CD4-positive, alpha-beta T cell (primary cell): ENCODE results near the gene MPP3. TPM values are rescaled to one million over a fixed set of nuclear protein-coding genes. Genes with fewer than 3 reads are reported as not detected.

Experiments used
- ATAC-seq: fragments of 200-7000 bp; cut with Tn5 transposase; one replicate; pipeline ENCODE4 v1.10.0; 2022; ENCODE audit warnings: mild to moderate bottlenecking; ENCODE audit not compliant: poor library complexity
- CTCF ChIA-PET: fragments of 350-600 bp; sonication (Branson Sonifier 250); formaldehyde crosslinking; loops from one replicate; lab custom pipeline; 2021; ENCODE audit warnings: antibody characterized with exemption, inconsistent platforms; lab: Charles Lee
- POLR2A ChIA-PET: fragments of 350-600 bp; sonication (Branson Sonifier 250); formaldehyde crosslinking; loops from one replicate; lab custom pipeline; 2021; ENCODE audit warnings: antibody characterized with exemption, inconsistent platforms; lab: Charles Lee
- DNase-seq, 14 experiments: peaks; one replicate each; pipeline ENCODE4 v3.0.0-alpha.2; 2013 to 2020; ENCODE audit warnings: mixed read lengths in 2 of 14
- H3K27ac ChIP-seq, 2 donors: one replicate each; pipeline versions ENCODE4 v1.5.1 to v1.7.0; 2013; ENCODE audit warnings: low read length in 2 of 2, low read depth in 1 of 2, mild to moderate bottlenecking in 1 of 2
- H3K27me3 ChIP-seq, 2 experiments: 1 replicate in 1 of 2; 2 replicates in 1 of 2; pipeline versions ENCODE4 v1.6.1 to v1.7.0; 2013; ENCODE audit warnings: low read length in 2 of 2, control low read depth in 1 of 2, mild to moderate bottlenecking in 1 of 2, moderate library complexity in 1 of 2; ENCODE audit not compliant: insufficient read depth in 2 of 2, control insufficient read depth in 1 of 2
- H3K36me3 ChIP-seq: one replicate; pipeline ENCODE4 v1.6.1; 2013; ENCODE audit warnings: low read length, control low read depth; ENCODE audit not compliant: insufficient read depth
- H3K4me1 ChIP-seq: one replicate; pipeline ENCODE4 v1.6.1; 2013; ENCODE audit warnings: low read length, control low read depth; ENCODE audit not compliant: insufficient read depth
- H3K4me3 ChIP-seq: one replicate; pipeline ENCODE4 v1.5.1; 2013; ENCODE audit warnings: mild to moderate bottlenecking, low read length, moderate library complexity
- H3K9me3 ChIP-seq, 2 experiments: 1 replicate in 1 of 2; 2 replicates in 1 of 2; pipeline versions ENCODE4 v1.6.1 to v1.7.0; 2013; ENCODE audit warnings: low read length in 2 of 2, mild to moderate bottlenecking in 2 of 2, control low read depth in 1 of 2, moderate library complexity in 1 of 2; ENCODE audit not compliant: control insufficient read depth in 1 of 2, insufficient read depth in 1 of 2
- H3K27ac Mint-ChIP-seq: one replicate; pipeline ENCODE4 v1.8.0; 2020; ENCODE audit warnings: mixed read lengths
- H3K27me3 Mint-ChIP-seq: one replicate; pipeline ENCODE4 v1.8.0; 2021; ENCODE audit warnings: mixed read lengths
- H3K36me3 Mint-ChIP-seq: one replicate; pipeline ENCODE4 v1.8.0; 2021; ENCODE audit warnings: low read depth, mixed read lengths
- H3K4me1 Mint-ChIP-seq: one replicate; pipeline ENCODE4 v1.8.0; 2021; ENCODE audit warnings: low read depth, mixed read lengths
- H3K4me3 Mint-ChIP-seq: one replicate; pipeline ENCODE4 v1.8.0; 2020; ENCODE audit warnings: mild to moderate bottlenecking, mixed read lengths
- H3K9me3 Mint-ChIP-seq: one replicate; pipeline ENCODE4 v1.8.0; 2020; ENCODE audit warnings: mixed read lengths
- CTCF ChIP-seq: fragments of 200-600 bp; IDR thresholded peaks from one replicate; pipeline ENCODE4 v1.8.0; 2022; ENCODE audit warnings: antibody characterized with exemption, mild to moderate bottlenecking
- intact Hi-C, 2 experiments: fragments of 100-400 bp; cut with DNase I in 1 of 2; cut with micrococcal nuclease in 1 of 2; formaldehyde crosslinking; loops; one replicate each; pipeline versions ENCODE4 v1.15.1 to v1.9.0; 2023 to 2025; cut with DNase I, micrococcal nuclease
- total RNA-seq, 174 experiments: library from RNA in 2 of 174; stranded (reverse) in 2 of 174; gene quantifications; one replicate each; pipeline ENCODE4 v1.2.3 and lab custom pipeline; 2021 to 2026

MPP3 gene
- total RNA-seq, 2 experiments from 2014 or later = 0.14 TPM; not detected in 1

GRCh38 chr17:43880420-43880991, 47.6 kb upstream of the MPP3 start:
- H3K4me1 ChIP-seq = peaks cover 8% of the 10 kb centered on the region
- Mint-ChIP-seq H3K27ac (no peak overlapping the region), H3K9me3 (no peaks in the 10 kb centered on the region), H3K27me3 (peaks cover 10% of the 10 kb centered on the region), H3K4me1 (no peaks in the 10 kb centered on the region), H3K36me3 (no peaks in the 10 kb centered on the region), H3K4me3 (no peak overlapping the region)
- DNase-seq (peak in 12 of 14 experiments; percentile 23 to 71 (median 34)), ATAC-seq (peak; percentile 55)
- no peaks in the 10 kb centered on the region for H3K9me3 ChIP-seq
- H3K27ac ChIP-seq = no peak overlapping the region
- intact Hi-C loops = no loop called here
- no peak overlapping the region for H3K4me3 ChIP-seq
- CTCF ChIA-PET = no interaction called here
- no peaks in the 10 kb centered on the region for H3K36me3 ChIP-seq
- no peaks in the 10 kb centered on the region for H3K27me3 ChIP-seq
- TF ChIP-seq CTCF = peak; percentile 61
- POLR2A ChIA-PET = no interaction called here

DNA sequence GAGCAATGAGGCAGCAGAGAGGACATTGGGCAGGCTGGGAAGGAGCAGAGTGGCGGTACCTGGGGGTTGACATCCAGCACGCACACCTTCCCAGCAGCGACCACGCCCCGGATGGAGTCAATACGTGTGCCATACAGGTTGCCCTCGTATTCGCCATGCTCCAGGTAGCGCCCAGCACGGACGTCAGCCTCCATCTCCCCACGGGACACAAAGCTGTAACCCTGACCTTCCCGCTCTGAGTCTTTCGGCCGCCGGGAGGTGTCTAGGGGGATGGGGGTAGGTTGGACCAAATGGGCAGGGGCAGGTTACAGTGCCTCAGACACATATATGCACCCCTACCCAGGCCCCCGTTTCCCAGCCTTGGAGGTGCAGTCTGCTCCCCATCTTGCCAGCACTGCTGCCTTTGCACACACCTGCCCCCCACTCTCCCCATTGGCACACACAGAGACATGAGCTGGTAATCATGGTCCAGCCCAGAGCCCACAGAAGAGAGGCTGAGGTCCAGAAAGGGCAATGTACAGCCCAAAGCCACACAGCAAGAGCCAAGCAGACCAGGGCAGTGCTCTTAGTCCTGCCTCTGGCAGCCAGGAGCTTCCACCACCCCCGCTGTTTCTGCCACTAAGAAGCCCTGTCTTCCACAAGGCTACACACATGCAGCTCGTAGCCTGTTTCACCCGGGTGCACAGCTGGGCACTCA, 46.9 kb upstream of the MPP3 start:
- Mint-ChIP-seq H3K4me3 (no peak overlapping the region), H3K4me1 (no peaks in the 10 kb centered on the region), H3K27ac (no peak overlapping the region), H3K27me3 (peaks cover 10% of the 10 kb centered on the region), H3K9me3 (no peaks in the 10 kb centered on the region), H3K36me3 (no peaks in the 10 kb centered on the region)
- Histone ChIP-seq H3K9me3 (no peaks in the 10 kb centered on the region), H3K4me3 (no peak overlapping the region), H3K27me3 (no peaks in the 10 kb centered on the region), H3K36me3 (no peaks in the 10 kb centered on the region), H3K4me1 (peaks cover 8% of the 10 kb centered on the region), H3K27ac (no peak overlapping the region)
- POLR2A ChIA-PET = no interaction called here
- ATAC-seq = no peak
- CTCF ChIA-PET = interaction anchor here (1.8 kb wide), 1 partner anchor 30 kb away, joined by 6 read pairs; no protein-coding TSS in a partner anchor
- peak in 1 of 14 experiments; percentile 31 for DNase-seq
- intact Hi-C loops = loop anchor here in 1 of 2 experiments (2.0 kb wide), 2 partner anchors 115 to 161 kb away; no protein-coding TSS in a partner anchor
- TF ChIP-seq CTCF = no peak

DNA sequence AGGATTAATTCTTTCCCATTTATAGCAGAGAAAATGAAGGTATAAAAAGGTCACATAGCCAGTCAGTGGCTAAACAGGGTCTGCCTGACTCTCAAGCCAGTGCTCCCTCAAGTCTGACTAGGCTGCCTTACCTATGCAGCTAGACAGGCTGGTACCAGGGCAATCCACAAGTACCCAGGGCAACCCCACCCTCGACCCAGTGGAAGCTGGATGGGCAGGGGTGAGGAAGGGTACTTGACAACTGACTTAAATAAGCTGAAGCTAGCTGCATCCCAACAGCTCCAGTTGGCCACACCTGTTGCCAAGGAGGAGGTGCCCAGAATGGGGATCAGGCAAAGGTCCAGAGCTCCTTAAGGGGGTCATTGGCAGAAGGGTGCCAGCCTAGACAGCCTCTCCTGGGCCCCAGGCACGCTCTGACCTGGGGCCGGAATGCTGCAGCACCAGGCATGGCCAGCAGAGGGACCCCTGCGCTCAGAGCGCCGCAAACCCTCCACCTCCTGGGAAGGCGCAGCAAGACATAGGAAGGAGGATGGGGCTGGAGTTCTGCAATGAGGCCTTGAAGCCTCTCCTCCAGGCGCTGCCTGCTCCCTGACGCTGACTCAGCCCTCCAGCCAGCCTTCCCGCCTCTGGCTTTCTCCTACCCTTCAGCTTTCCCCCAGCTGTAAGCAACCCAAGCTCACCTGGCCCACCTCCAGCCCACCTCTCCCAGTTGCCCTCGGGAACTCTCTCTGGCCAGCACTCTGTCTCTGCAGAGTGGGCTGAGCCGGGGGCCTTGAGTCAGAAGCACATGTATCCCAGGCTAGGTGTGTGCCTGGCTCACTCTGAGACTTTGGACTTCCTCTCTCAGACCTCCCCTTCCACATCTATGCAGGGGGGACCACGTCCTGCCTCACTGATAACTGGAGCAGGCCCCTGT, 45.6 kb upstream of the MPP3 start:
- ChIA-PET POLR2A (no interaction called here), CTCF (interaction anchor here (1.0 to 1.8 kb wide), 4 partner anchors 22 to 163 kb away, joined by 3 to 6 read pairs (median 6); no protein-coding TSS in a partner anchor)
- Histone ChIP-seq H3K36me3 (no peaks in the 10 kb centered on the region), H3K27ac (no peak overlapping the region), H3K27me3 (no peaks in the 10 kb centered on the region), H3K4me1 (peaks cover 8% of the 10 kb centered on the region), H3K9me3 (no peaks in the 10 kb centered on the region), H3K4me3 (no peak overlapping the region)
- H3K4me1 Mint-ChIP-seq = no peaks in the 10 kb centered on the region
- no peak overlapping the region for H3K4me3 Mint-ChIP-seq
- H3K36me3 Mint-ChIP-seq = no peaks in the 10 kb centered on the region
- no peak overlapping the region for H3K27ac Mint-ChIP-seq
- ATAC-seq = peak; percentile 86
- DNase-seq = peak in 13 of 14 experiments; percentile 49 to 78 (median 60)
- peaks cover 12% of the 10 kb centered on the region for H3K27me3 Mint-ChIP-seq
- peak; percentile 92 for TF ChIP-seq CTCF
- intact Hi-C loops = loop anchor here (1.0 to 2.0 kb wide), 4 partner anchors 116 to 163 kb away; no protein-coding TSS in a partner anchor
- H3K9me3 Mint-ChIP-seq = no peaks in the 10 kb centered on the region
